PC-3 (cell line): Measurements from ENCODE around the gene CDK14. TPM values are rescaled to one million over a fixed set of nuclear protein-coding genes. Genes with fewer than 3 reads are reported as not detected.
"Not testable (repeated sequence)": the region's sequence is repeated elsewhere in the genome, so short reads cannot be mapped to it uniquely, and the experiment has no call there.

Experiments
- ATAC-seq: fragments of 200-7000 bp; cut with Tn5 transposase; 2 replicates; pipeline ENCODE4 v1.9.1; 2020; ENCODE audit warnings: mild to moderate bottlenecking, moderate library complexity
- BruUV-seq: library from RNA; stranded (reverse); fragments of 400-500 nt; replicated peaks from 2 replicates; lab custom pipeline; 2021; lab: Mats Ljungman, UMichigan
- CTCF ChIA-PET: fragments of 300-600 bp; sonication (Branson Sonifier 250); formaldehyde crosslinking; loops from one replicate; lab custom pipeline; 2022; ENCODE audit warnings: antibody characterized with exemption; lab: Charles Lee
- POLR2A ChIA-PET: fragments of 300-600 bp; sonication (Branson Sonifier 250); formaldehyde crosslinking; loops from one replicate; lab custom pipeline; 2022; ENCODE audit warnings: antibody characterized with exemption; ENCODE audit not compliant: unreplicated experiment; lab: Charles Lee
- DNase-seq: peaks from one replicate; pipeline ENCODE4 v3.0.0-alpha.2; 2015
- H2AFZ ChIP-seq: fragments of 300-600 bp; sonication (generic); 2 replicates; pipeline ENCODE4 v1.6.0; 2016; ENCODE audit warnings: antibody characterized with exemption, low read length
- H3F3A ChIP-seq: fragments of 300-600 bp; sonication (generic); one replicate; pipeline ENCODE4 v1.6.0; 2017; ENCODE audit warnings: antibody characterized with exemption, low read length, control low read depth, mild to moderate bottlenecking; ENCODE audit not compliant: unreplicated experiment
- H3K27ac ChIP-seq: fragments of 300-600 bp; sonication (generic); 2 replicates; pipeline ENCODE4 v1.5.1; 2016; ENCODE audit warnings: mild to moderate bottlenecking, low read length
- H3K27me3 ChIP-seq: fragments of 300-600 bp; sonication (generic); 2 replicates; pipeline ENCODE4 v1.6.1; 2016; ENCODE audit warnings: low read length, mixed read lengths
- H3K36me3 ChIP-seq: fragments of 300-600 bp; sonication (generic); 2 replicates; pipeline ENCODE4 v1.6.1; 2016; ENCODE audit warnings: low read depth, mixed run types, low read length, mixed read lengths
- H3K4me1 ChIP-seq: fragments of 300-600 bp; sonication (generic); 2 replicates; pipeline ENCODE4 v1.5.1; 2016; ENCODE audit warnings: low read length; ENCODE audit not compliant: insufficient read depth
- H3K4me2 ChIP-seq: fragments of 300-600 bp; sonication (generic); 2 replicates; pipeline ENCODE4 v1.6.0; 2016; ENCODE audit warnings: low read length
- H3K4me3 ChIP-seq: fragments of 300-600 bp; sonication (generic); 2 replicates; pipeline ENCODE4 v1.5.1; 2016; ENCODE audit warnings: mild to moderate bottlenecking, low read length, mixed read lengths
- H3K79me2 ChIP-seq: fragments of 300-600 bp; sonication (generic); 2 replicates; pipeline ENCODE4 v1.6.1; 2017; ENCODE audit warnings: low read length, mixed read lengths
- H3K9ac ChIP-seq: fragments of 300-600 bp; sonication (generic); 2 replicates; pipeline ENCODE4 v1.6.0; 2016; ENCODE audit warnings: mild to moderate bottlenecking, low read length
- H3K9me2 ChIP-seq: fragments of 300-600 bp; sonication (generic); replicated peaks from 2 replicates; pipeline ENCODE4 v1.6.1; 2016; ENCODE audit warnings: mixed run types, low read length, mixed read lengths
- H3K9me3 ChIP-seq: fragments of 300-600 bp; sonication (generic); 2 replicates; pipeline ENCODE4 v1.6.1; 2016; ENCODE audit warnings: low read length, mixed read lengths
- H4K20me1 ChIP-seq: fragments of 300-600 bp; sonication (generic); 2 replicates; pipeline ENCODE4 v1.6.1; 2016; ENCODE audit warnings: low read length, mixed read lengths
- EZH2 ChIP-seq: fragments of 300-600 bp; sonication (generic); IDR thresholded peaks from one replicate; pipeline ENCODE4 v1.6.1; 2017; ENCODE audit warnings: antibody characterized with exemption, mild to moderate bottlenecking, low read length; ENCODE audit not compliant: unreplicated experiment
- EZH2phosphoT487 ChIP-seq: fragments of 300-600 bp; sonication (generic); IDR thresholded peaks from 2 replicates; pipeline ENCODE4 v1.6.1; 2018; ENCODE audit warnings: mild to moderate bottlenecking, antibody characterized with exemption, low read length, borderline replicate concordance
- intact Hi-C: fragments of 100-400 bp; cut with micrococcal nuclease; formaldehyde crosslinking; loops from 2 replicates; pipeline ENCODE4 v1.9.0; 2023
- total RNA-seq: library from RNA; depleted of rRNA; stranded (reverse); fragments of >200 nt; gene quantifications from 2 replicates; pipeline ENCODE4 v1.2.3, GENCODE V29; 2014
- TF ChIP-seq, protein P1 (sequence below): fragments of 300-600 bp; sonication (generic); conservative IDR thresholded peaks from 2 replicates; pipeline ENCODE4 v1.5.1; 2017; ENCODE audit warnings: antibody characterized with exemption, low read depth, mild to moderate bottlenecking, low read length

The CDK14 gene
- total RNA-seq, 1 experiment from 2014 or later: 8.2 TPM

DNA sequence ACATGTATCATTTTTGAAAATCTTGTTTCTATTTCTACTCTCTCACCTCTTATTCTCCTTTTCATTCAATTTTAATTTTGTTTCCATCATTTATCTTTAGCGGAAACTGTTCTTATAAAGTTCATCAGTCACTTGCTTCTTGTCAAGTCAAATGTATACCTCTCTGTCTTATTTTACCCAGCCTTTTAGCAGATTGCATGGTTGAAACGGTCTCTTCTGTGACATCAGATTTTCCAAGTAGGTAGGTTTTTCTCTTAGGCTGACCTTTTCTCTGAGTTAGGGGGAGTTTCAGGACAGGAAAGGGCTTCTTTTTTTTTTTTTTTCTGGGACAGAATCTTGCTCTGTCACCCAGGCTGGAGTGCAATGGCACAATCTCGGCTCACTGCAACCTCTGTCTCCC lies 195.5 kb downstream of the CDK14 start:
- no TSS peak for BruUV-seq
- no peak overlapping the region for H2AFZ ChIP-seq
- no peaks in the 10 kb centered on the region for H3K79me2 ChIP-seq
- H3K9ac ChIP-seq: no peak overlapping the region
- ChIA-PET CTCF (no interaction called here), POLR2A (no interaction called here)
- no peak overlapping the region for H3K27ac ChIP-seq
- peaks cover 16% of the 10 kb centered on the region; the same call in 1 of the 2 replicates for H3K36me3 ChIP-seq
- ATAC-seq: no peak
- no peaks in the 10 kb centered on the region for H4K20me1 ChIP-seq
- TF ChIP-seq EZH2 (no peak), EZH2phosphoT487 (no peak)
- TF ChIP-seq, protein P1, sequence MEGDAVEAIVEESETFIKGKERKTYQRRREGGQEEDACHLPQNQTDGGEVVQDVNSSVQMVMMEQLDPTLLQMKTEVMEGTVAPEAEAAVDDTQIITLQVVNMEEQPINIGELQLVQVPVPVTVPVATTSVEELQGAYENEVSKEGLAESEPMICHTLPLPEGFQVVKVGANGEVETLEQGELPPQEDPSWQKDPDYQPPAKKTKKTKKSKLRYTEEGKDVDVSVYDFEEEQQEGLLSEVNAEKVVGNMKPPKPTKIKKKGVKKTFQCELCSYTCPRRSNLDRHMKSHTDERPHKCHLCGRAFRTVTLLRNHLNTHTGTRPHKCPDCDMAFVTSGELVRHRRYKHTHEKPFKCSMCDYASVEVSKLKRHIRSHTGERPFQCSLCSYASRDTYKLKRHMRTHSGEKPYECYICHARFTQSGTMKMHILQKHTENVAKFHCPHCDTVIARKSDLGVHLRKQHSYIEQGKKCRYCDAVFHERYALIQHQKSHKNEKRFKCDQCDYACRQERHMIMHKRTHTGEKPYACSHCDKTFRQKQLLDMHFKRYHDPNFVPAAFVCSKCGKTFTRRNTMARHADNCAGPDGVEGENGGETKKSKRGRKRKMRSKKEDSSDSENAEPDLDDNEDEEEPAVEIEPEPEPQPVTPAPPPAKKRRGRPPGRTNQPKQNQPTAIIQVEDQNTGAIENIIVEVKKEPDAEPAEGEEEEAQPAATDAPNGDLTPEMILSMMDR: no peak
- H3K27me3 ChIP-seq: no peaks in the 10 kb centered on the region
- intact Hi-C loops: no loop called here
- no peaks in the 10 kb centered on the region for H3K9me3 ChIP-seq
- no peaks in the 10 kb centered on the region for H3F3A ChIP-seq
- no peaks in the 10 kb centered on the region for H3K9me2 ChIP-seq
- H3K4me1 ChIP-seq: no peaks in the 10 kb centered on the region
- H3K4me3 ChIP-seq: no peak overlapping the region
- no peak for DNase-seq
- H3K4me2 ChIP-seq: no peak overlapping the region

DNA sequence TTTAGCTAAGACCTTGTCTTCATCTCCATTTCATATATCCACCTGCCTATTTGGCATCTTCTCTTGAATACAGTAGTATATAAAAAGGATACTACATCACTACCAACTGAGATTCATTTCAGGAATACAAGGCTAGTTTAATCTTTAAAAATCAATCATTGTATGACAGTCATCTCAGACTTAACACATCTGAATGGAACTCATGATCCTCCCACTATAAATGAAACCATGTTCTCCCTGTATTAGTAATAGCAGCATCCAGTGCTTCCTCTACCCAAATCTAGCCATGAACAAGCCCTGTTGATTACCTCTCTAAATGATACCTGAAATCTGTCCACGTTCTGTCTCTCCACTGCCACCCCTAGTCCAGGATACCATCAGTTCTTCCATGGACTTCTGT lies 196.2 kb downstream of the CDK14 start:
- no peak for TF ChIP-seq EZH2phosphoT487
- TF ChIP-seq, protein P1: no peak

DNA sequence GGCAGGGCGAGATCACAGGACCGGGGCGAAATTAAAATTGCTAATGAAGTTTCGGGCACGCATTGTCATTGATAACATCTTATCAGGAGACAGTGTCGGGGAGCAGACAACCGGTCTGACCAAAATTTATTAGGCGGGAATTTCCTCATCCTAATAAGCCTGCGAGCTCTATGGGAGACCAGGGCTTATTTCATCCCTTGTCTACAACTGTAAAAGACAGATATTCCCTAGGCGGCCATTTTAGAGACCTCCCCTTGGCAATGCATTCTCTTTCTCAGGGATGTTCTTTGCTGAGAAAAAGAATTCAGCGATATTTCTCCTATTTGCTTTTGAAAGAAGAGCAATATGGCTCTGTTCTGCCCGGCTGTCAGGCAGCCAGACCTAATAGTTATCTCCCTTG lies 198.1 kb downstream of the CDK14 start:
- H3K4me2 ChIP-seq, ATAC-seq, H3F3A ChIP-seq, H3K9ac ChIP-seq, H2AFZ ChIP-seq, H4K20me1 ChIP-seq, CTCF ChIA-PET, intact Hi-C loops, DNase-seq, POLR2A ChIA-PET, H3K27me3 ChIP-seq, H3K9me3 ChIP-seq, H3K4me3 ChIP-seq, H3K27ac ChIP-seq, H3K9me2 ChIP-seq, BruUV-seq, H3K79me2 ChIP-seq, H3K4me1 ChIP-seq: not testable (repeated sequence)
- H3K36me3 ChIP-seq: peaks cover 16% of the 10 kb centered on the region; the same call in 1 of the 2 replicates

More for the DNA sequence above, 196.2 kb downstream of the CDK14 start:
- Histone ChIP-seq H3K36me3 (peaks cover 16% of the 10 kb centered on the region; the same call in 1 of the 2 replicates), H3K9me3 (no peaks in the 10 kb centered on the region), H3K27ac (no peak overlapping the region), H3K4me2 (no peak overlapping the region), H3F3A (no peaks in the 10 kb centered on the region), H2AFZ (no peak overlapping the region), H3K4me1 (no peaks in the 10 kb centered on the region), H3K4me3 (no peak overlapping the region), H3K27me3 (no peaks in the 10 kb centered on the region), H3K9me2 (no peaks in the 10 kb centered on the region), H3K9ac (no peak overlapping the region), H4K20me1 (no peaks in the 10 kb centered on the region), H3K79me2 (no peaks in the 10 kb centered on the region)
- DNase-seq (no peak), ATAC-seq (no peak)
- ChIA-PET CTCF (no interaction called here), POLR2A (no interaction called here)
- intact Hi-C loops: no loop called here
- BruUV-seq: no TSS peak
